Nephron progenitor cell (in vitro differentiated cells): Measurements from ENCODE around the gene SLC39A12.
A peak's percentile ranks its signal among the peaks of the same experiment; 100 is the strongest.

Source experiments
- DNase-seq: peaks from one replicate; pipeline ENCODE4 v3.0.0; 2021
- H3K27ac Mint-ChIP-seq: 2 replicates; pipeline ENCODE4 v1.8.0; 2021; ENCODE audit warnings: mild to moderate bottlenecking, moderate library complexity, mixed read lengths
- H3K27me3 Mint-ChIP-seq: 2 replicates; pipeline ENCODE4 v1.8.0; 2021; ENCODE audit warnings: mild to moderate bottlenecking, low read depth, mixed read lengths; ENCODE audit not compliant: poor library complexity
- H3K36me3 Mint-ChIP-seq: 2 replicates; pipeline ENCODE4 v1.8.0; 2021; ENCODE audit warnings: low read depth, mixed read lengths
- H3K4me1 Mint-ChIP-seq: 2 replicates; pipeline ENCODE4 v1.8.0; 2021; ENCODE audit warnings: mixed read lengths
- H3K4me3 Mint-ChIP-seq: 2 replicates; pipeline ENCODE4 v1.8.0; 2021; ENCODE audit warnings: mild to moderate bottlenecking, moderate library complexity, mixed read lengths
- H3K9me3 Mint-ChIP-seq: 2 replicates; pipeline ENCODE4 v1.8.0; 2021; ENCODE audit warnings: mild to moderate bottlenecking, moderate library complexity, mixed read lengths
- CTCF ChIP-seq: fragments of 200-600 bp; sonication (generic); IDR thresholded peaks from 2 replicates; pipeline ENCODE4 v1.5.0; 2021; ENCODE audit warnings: antibody characterized with exemption

Gene SLC39A12

GRCh38 chr10:17951868-17952371 lies at the start of gene SLC39A12:
TSS of gene SLC39A12 (plus strand) at chr10:17951918. CDS start at chr10:17953277, 1,359 bp downstream.
- Mint-ChIP-seq H3K4me1 (peaks cover 26% of the 10 kb centered on the region), H3K27ac (peak within 1 kb of the TSS; percentile 31), H3K36me3 (no peaks in the 10 kb centered on the region), H3K27me3 (peaks cover 6% of the 10 kb centered on the region), H3K4me3 (no peak within 1 kb of the TSS), H3K9me3 (peaks cover 8% of the 10 kb centered on the region)
- DNase-seq = no peak
- TF ChIP-seq CTCF = no peak

- Mint-ChIP-seq H3K4me3 (no peak overlapping the region), H3K4me1 (no peaks in the 10 kb centered on the region), H3K27me3 (peaks cover 2% of the 10 kb centered on the region), H3K9me3 (no peaks in the 10 kb centered on the region), H3K27ac (no peak overlapping the region), H3K36me3 (no peaks in the 10 kb centered on the region)
- DNase-seq = no peak
- TF ChIP-seq CTCF = no peak
These were observed 47.2 kb upstream of the SLC39A12 start for GRCh38 chr10:17904564-17904963.

GRCh38 chr10:17905491-17905890 lies 46.2 kb upstream of the SLC39A12 start:
- no peaks in the 10 kb centered on the region for H3K4me1 Mint-ChIP-seq
- TF ChIP-seq CTCF = no peak
- H3K27ac Mint-ChIP-seq = no peak overlapping the region
- H3K9me3 Mint-ChIP-seq = no peaks in the 10 kb centered on the region
- DNase-seq = no peak
- H3K27me3 Mint-ChIP-seq = peaks cover 2% of the 10 kb centered on the region
- no peaks in the 10 kb centered on the region for H3K36me3 Mint-ChIP-seq
- H3K4me3 Mint-ChIP-seq = no peak overlapping the region

GRCh38 chr10:17906002-17906401 lies 45.7 kb upstream of the SLC39A12 start:
- Mint-ChIP-seq H3K27ac (no peak overlapping the region), H3K9me3 (no peaks in the 10 kb centered on the region), H3K4me3 (no peak overlapping the region), H3K4me1 (no peaks in the 10 kb centered on the region), H3K36me3 (no peaks in the 10 kb centered on the region), H3K27me3 (peaks cover 2% of the 10 kb centered on the region)
- DNase-seq = no peak
- no peak for TF ChIP-seq CTCF

- no peak overlapping the region for H3K4me3 Mint-ChIP-seq
- no peak for TF ChIP-seq CTCF
- peaks cover 7% of the 10 kb centered on the region for H3K36me3 Mint-ChIP-seq
- H3K9me3 Mint-ChIP-seq = peaks cover 8% of the 10 kb centered on the region
- peaks cover 2% of the 10 kb centered on the region for H3K27me3 Mint-ChIP-seq
- no peak for DNase-seq
- no peaks in the 10 kb centered on the region for H3K4me1 Mint-ChIP-seq
- no peak overlapping the region for H3K27ac Mint-ChIP-seq
These were observed 44.1 kb upstream of the SLC39A12 start for GRCh38 chr10:17907641-17908040.

GRCh38 chr10:17910125-17910789 lies 41.5 kb upstream of the SLC39A12 start:
- H3K9me3 Mint-ChIP-seq = peaks cover 8% of the 10 kb centered on the region
- H3K4me3 Mint-ChIP-seq = no peak overlapping the region
- H3K27ac Mint-ChIP-seq = no peak overlapping the region
- no peaks in the 10 kb centered on the region for H3K4me1 Mint-ChIP-seq
- H3K27me3 Mint-ChIP-seq = no peaks in the 10 kb centered on the region
- DNase-seq = peak; percentile 10
- TF ChIP-seq CTCF = peak; percentile 29
- H3K36me3 Mint-ChIP-seq = peaks cover 7% of the 10 kb centered on the region
